AG04450 (cell line): ENCODE results near the gene TADA2B. TPM values are rescaled to one million over a fixed set of nuclear protein-coding genes. Genes with fewer than 3 reads are reported as not detected.

Experiments
- CTCF ChIA-PET: fragments of 300-600, 350-600 bp; formaldehyde crosslinking; extraction: SDS; loops from one replicate; lab custom pipeline; 2022; ENCODE audit warnings: antibody characterized with exemption, inconsistent platforms; lab: Charles Lee
- POLR2A ChIA-PET: fragments of 350-600 bp; formaldehyde crosslinking; extraction: SDS; loops from one replicate; lab custom pipeline; 2021; ENCODE audit warnings: antibody characterized with exemption, inconsistent platforms; lab: Yijun Ruan, JAX
- DNase-seq: peaks from one replicate; pipeline ENCODE4 v3.0.0-alpha.2; 2011; ENCODE audit warnings: low read depth, low spot score
- H3K27ac ChIP-seq: one replicate; pipeline ENCODE4 v1.5.1; 2012; ENCODE audit warnings: low read depth, low read length, control low read depth
- H3K27me3 ChIP-seq: one replicate; pipeline ENCODE4 v1.6.0; 2012; ENCODE audit warnings: low read length; ENCODE audit not compliant: control insufficient read depth, insufficient read depth
- H3K4me3 ChIP-seq: 2 replicates; pipeline ENCODE4 v1.5.1; 2011; ENCODE audit warnings: mild to moderate bottlenecking, low read depth, low read length, control low read depth
- H3K9me3 ChIP-seq: 2 replicates; pipeline ENCODE4 v1.5.1; 2012; ENCODE audit warnings: low read length; ENCODE audit not compliant: control insufficient read depth, insufficient read depth
- polyA plus RNA-seq: library from polyadenylated mRNA; depleted of rRNA; stranded (reverse); fragments of >200 nt; gene quantifications from 2 replicates; pipeline ENCODE4 v1.2.3, GENCODE V29; 2011
- TF ChIP-seq, protein P1 (sequence below): IDR thresholded peaks from 2 replicates; pipeline ENCODE4 v1.5.1; 2011; ENCODE audit warnings: low read depth, low read length, control low read depth, inconsistent platforms

Gene TADA2B
- polyA plus RNA-seq, 1 experiment = 6.4 TPM

DNA sequence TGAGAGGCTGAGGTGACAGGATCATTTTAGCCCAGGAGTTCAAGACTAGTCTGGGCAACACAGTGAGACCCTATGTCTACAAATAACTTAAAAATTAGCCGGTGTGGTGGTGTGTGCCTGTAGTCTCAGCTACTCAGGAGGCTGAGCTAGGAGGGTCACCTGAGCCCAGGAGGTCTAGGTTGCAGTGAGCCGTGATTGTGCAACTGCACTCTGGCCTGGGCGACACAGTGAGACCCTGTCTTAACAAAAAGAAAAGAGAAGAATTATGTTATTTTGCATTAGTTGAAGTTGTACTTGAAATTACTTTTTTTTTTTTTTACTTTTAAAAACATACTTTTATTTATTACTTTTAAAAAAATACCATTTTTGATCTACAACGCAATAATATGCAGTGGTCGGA, 21.8 kb upstream of the TADA2B start:
- DNase-seq = no peak
- Histone ChIP-seq H3K4me3 (no peak overlapping the region), H3K27me3 (no peaks in the 10 kb centered on the region), H3K27ac (peak overlapping the region; percentile 87), H3K9me3 (no peaks in the 10 kb centered on the region)
- TF ChIP-seq, protein P1, sequence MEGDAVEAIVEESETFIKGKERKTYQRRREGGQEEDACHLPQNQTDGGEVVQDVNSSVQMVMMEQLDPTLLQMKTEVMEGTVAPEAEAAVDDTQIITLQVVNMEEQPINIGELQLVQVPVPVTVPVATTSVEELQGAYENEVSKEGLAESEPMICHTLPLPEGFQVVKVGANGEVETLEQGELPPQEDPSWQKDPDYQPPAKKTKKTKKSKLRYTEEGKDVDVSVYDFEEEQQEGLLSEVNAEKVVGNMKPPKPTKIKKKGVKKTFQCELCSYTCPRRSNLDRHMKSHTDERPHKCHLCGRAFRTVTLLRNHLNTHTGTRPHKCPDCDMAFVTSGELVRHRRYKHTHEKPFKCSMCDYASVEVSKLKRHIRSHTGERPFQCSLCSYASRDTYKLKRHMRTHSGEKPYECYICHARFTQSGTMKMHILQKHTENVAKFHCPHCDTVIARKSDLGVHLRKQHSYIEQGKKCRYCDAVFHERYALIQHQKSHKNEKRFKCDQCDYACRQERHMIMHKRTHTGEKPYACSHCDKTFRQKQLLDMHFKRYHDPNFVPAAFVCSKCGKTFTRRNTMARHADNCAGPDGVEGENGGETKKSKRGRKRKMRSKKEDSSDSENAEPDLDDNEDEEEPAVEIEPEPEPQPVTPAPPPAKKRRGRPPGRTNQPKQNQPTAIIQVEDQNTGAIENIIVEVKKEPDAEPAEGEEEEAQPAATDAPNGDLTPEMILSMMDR = no peak
- ChIA-PET POLR2A (interaction anchor here (0.7 kb wide), 1 partner anchor 14 kb away, joined by 3 read pairs; no protein-coding TSS in a partner anchor), CTCF (interaction anchor here (0.7 to 2.2 kb wide), 2 partner anchors 21 to 49 kb away, joined by 3 to 13 read pairs; a partner anchor contains a TSS)

DNA sequence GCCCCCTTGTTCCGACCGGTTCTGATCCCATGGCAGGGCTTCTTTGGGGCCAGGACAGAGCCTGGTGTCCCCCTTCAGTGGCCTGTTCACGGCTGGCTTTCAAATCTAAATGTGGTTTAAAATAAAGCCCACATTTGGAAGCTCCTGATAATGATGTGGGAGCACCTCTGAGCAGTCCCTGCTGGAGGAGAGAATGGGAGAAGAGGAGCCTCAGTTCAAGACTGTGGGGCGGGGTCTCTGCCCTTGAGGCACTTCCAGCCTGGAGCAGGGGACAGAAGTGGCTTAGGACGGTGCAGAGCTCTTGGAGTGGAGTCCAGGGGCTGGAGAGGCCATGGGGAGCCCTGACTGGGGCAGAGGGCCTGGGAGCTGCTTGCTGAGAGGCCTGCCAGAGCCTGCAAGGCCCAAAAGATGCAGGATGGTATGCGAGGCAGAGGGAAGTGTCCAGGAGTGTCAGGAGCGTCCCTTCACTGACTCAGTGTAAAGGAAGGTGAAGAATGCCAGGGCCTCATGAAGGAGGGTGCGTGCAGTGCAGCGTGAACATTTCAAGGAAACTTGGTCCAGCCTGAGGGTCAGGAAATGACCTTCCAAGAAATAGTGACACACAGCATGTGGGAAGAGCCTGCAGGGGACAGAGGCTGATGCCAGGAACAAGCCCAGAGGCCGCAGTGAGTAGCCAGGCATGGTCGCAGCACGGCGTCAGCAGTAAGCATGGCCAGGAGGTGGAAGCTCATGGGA, 21.1 kb upstream of the TADA2B start:
- no peak overlapping the region for H3K4me3 ChIP-seq
- no peaks in the 10 kb centered on the region for H3K9me3 ChIP-seq
- peak overlapping the region; percentile 87 for H3K27ac ChIP-seq
- TF ChIP-seq, protein P1 = no peak
- no peaks in the 10 kb centered on the region for H3K27me3 ChIP-seq
- POLR2A ChIA-PET = interaction anchor here (0.6 to 0.7 kb wide), 2 partner anchors 10 to 13 kb away, joined by 3 read pairs; no protein-coding TSS in a partner anchor
- CTCF ChIA-PET = interaction anchor here (1.3 to 2.2 kb wide), 3 partner anchors 19 to 49 kb away, joined by 3 to 13 read pairs (median 7); a partner anchor contains a TSS
- peak; percentile 46 for DNase-seq

DNA sequence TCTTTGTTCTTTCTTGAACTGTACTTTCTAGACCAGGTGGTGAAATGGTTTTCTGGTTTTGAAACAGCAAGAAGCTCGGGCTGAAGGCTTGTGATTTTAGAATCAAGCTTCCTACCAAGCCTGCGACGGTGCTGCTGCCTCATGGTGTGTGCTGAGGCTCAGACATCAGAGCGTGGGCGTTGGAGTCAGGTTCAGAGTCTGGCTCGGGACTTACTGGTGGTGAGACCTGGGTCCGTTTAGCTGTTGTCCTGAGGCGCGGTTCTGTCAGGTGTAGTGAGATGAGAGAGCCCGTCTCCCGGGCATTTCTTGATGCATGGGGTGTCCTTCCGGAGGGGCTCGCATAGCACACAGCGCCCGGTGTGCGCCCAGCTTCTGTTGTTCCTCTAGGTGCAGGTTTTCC, 19.7 kb upstream of the TADA2B start:
- Histone ChIP-seq H3K9me3 (no peaks in the 10 kb centered on the region), H3K27ac (no peak overlapping the region), H3K27me3 (no peaks in the 10 kb centered on the region), H3K4me3 (no peak overlapping the region)
- POLR2A ChIA-PET = interaction anchor here (0.6 kb wide), 1 partner anchor 33 kb away, joined by 7 read pairs; no protein-coding TSS in a partner anchor
- TF ChIP-seq, protein P1 = no peak
- DNase-seq = no peak
- CTCF ChIA-PET = interaction anchor here (1.3 to 1.8 kb wide), 2 partner anchors 17 to 48 kb away, joined by 3 to 7 read pairs; no protein-coding TSS in a partner anchor

DNA sequence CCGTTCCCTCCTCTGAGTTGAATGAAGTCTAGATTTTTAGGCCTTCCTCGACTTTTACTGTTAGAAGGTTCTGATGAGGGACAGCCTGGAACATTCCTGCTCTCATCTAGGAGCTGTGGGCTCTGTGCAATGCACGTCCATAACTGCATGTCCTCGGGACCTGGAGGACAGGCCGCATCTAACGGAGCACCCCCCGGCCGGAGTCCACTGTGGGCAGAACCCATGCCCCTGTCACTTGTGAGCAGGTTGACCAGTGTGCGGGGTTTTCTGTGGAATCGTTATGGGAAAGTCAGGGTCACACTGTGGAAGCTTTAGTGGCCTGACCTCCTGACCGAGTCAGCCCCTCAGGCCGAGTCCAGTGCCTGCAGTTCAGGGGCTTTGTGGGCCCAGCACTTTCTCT, 19.3 kb upstream of the TADA2B start:
- DNase-seq = no peak
- H3K27me3 ChIP-seq = no peaks in the 10 kb centered on the region
- POLR2A ChIA-PET = no interaction called here
- TF ChIP-seq, protein P1 = no peak
- H3K4me3 ChIP-seq = no peak overlapping the region
- no peaks in the 10 kb centered on the region for H3K9me3 ChIP-seq
- CTCF ChIA-PET = interaction anchor here (1.8 kb wide), 1 partner anchor 48 kb away, joined by 7 read pairs; no protein-coding TSS in a partner anchor
- H3K27ac ChIP-seq = no peak overlapping the region

DNA sequence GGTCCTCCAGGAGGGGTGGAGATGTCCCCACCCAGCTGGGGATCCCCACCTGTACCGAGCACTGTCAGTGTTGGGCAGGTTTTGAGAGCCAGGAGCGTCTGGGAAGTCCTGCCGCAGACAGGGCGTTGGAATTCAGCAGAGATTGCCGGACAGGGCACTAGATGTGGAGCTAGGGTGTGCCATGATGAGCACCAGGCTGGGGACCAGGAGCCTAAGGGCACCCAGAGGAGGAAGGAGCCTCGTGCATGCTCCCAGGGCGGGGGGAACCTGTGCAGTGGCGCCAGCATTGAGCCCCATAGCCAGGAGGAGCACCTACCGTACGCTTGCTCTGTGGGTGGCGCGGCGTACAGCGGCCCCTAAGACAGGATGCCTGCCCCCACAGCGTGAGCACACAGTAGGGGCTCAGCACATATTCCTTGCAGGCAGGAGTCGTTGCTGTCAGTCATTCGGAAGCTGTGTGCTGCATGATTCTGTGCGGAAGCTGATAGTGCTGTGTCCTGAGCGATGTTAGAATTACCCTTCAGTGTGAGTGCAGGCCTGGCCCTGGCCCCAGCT, 18.8 kb upstream of the TADA2B start:
- no peak overlapping the region for H3K27ac ChIP-seq
- DNase-seq = no peak
- no peaks in the 10 kb centered on the region for H3K27me3 ChIP-seq
- H3K9me3 ChIP-seq = no peaks in the 10 kb centered on the region
- TF ChIP-seq, protein P1 = no peak
- ChIA-PET CTCF (no interaction called here), POLR2A (no interaction called here)
- no peak overlapping the region for H3K4me3 ChIP-seq
